SU-DHL-6 (cell line): ENCODE data around the gene GORASP1.

Source experiments
- CTCF ChIP-seq: fragments of 200-600 bp; sonication (generic); IDR thresholded peaks from one replicate; pipeline ENCODE4 v1.5.1; 2017; ENCODE audit warnings: antibody characterized with exemption, mild to moderate bottlenecking, low read length, moderate library complexity; ENCODE audit not compliant: insufficient read depth, poor library complexity, severe bottlenecking
- EZH2phosphoT487 ChIP-seq: fragments of 200-600 bp; sonication (generic), shearing (Covaris generic); conservative IDR thresholded peaks from 2 replicates; pipeline ENCODE4 v1.6.1; 2018; ENCODE audit warnings: mild to moderate bottlenecking, antibody characterized with exemption, low read length, moderate library complexity, mixed read lengths

DNA sequence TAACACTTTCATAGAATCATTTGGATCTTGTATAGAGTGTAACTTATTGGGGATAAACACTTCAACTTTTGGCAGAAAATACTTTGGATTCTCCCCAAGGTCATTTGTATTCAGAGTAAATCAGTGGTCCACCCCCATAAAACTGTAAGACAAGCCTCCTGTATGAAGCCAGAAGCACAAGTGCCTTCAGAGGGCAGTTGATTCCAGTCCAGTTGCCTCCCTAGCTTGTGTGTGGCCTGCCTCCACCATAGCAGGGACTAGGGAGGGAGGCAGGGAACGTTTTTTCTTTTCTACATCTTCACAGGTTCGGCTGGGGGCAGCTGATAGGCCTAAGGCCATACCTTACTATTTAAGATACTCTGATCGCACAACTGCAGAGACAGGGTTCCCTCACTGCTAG is 11.6 kb downstream of the GORASP1 start:
- TF ChIP-seq CTCF = no peak
- no peak for TF ChIP-seq EZH2phosphoT487
